ENCODE data around the gene CRTC1. TPM values are rescaled to one million over a fixed set of nuclear protein-coding genes. Genes with fewer than 3 reads are reported as not detected.

The CRTC1 gene
- total and polyA plus RNA-seq, 9 of the 15 experiments (the other 6 are each of a cell fraction or from before 2014, with no cell fraction given) = 0.25 to 3.8 (median 1.2) TPM; not detected in 2

- TF ChIP-seq RREB1 (CRISPR knock-in tag; IDR thresholded peaks at IDR 0.05) (no peak), ZNF184 (CRISPR knock-in tag; IDR thresholded peaks at IDR 0.05) (no peak), PHB (CRISPR knock-in tag; IDR thresholded peaks at IDR 0.05) (no peak), PYGO2 (tag; IDR thresholded peaks at IDR 0.05) (no peak), HNRNPK (IDR thresholded peaks at IDR 0.05; ENCODE audit: low read depth, low read length, poor library complexity, severe bottlenecking) (no peak), MLLT1 (IDR thresholded peaks at IDR 0.05) (peak; percentile 81 to 86; a peak in 3 of 4 replicates), ZNF586 (CRISPR knock-in tag; conservative IDR thresholded peaks at IDR 0.05) (no peak), NCOA4 (IDR thresholded peaks at IDR 0.05; ENCODE audit: partially characterized antibody) (no peak), USF2 (CRISPR knock-in tag; IDR thresholded peaks at IDR 0.05) (peak; percentile 38; the same call in 1 of the 2 replicates), MTF1 (CRISPR knock-in tag; IDR thresholded peaks at IDR 0.05; ENCODE audit: borderline replicate concordance) (no peak), ZNF655 (CRISPR knock-in tag; IDR thresholded peaks at IDR 0.05) (no peak), TOE1 (IDR thresholded peaks at IDR 0.05; ENCODE audit: borderline replicate concordance) (peak; percentile 50; the same call in 1 of the 2 replicates), TOE1 (CRISPR knock-in tag; IDR thresholded peaks at IDR 0.05; ENCODE audit: borderline replicate concordance, low read depth) (no peak), RFX7 (CRISPR knock-in tag; IDR thresholded peaks at IDR 0.05) (no peak), E2F4 (CRISPR knock-in tag; IDR thresholded peaks at IDR 0.05; ENCODE audit: low read depth) (no peak)
Measured at GRCh38 chr19:18636183-18636968, 47.1 kb upstream of the CRTC1 start (continued).

All from K562 (cell line).